ENCODE data around the gene NRCAM.

NRCAM gene

GRCh38 chr7:108114117-108114841 is 342.0 kb downstream of the NRCAM start:
- DNase-seq, result no peak

DNA sequence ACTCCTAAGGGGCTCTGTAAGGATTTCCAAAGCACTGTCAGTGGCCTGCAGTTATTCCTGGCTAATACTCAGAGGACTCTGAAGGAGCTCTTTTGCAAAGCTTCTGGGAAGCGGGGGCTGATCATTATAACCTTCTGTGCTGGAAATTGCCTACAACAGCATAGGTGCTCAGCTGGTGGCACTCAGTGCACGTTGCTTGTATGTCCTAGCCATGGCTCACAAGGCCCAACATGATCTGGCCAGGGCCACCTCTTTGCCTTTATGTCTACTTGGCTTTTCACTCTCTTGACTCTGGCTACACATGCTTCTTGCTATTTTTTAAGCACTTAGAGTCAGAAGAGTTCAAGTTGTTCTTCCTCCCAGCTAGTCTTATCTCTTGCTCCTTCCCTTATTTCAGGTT is 343.6 kb downstream of the NRCAM start:
- DNase-seq, result no peak

GRCh38 chr7:108109221-108109908 is 346.9 kb downstream of the NRCAM start:
- DNase-seq, result no peak

DNA sequence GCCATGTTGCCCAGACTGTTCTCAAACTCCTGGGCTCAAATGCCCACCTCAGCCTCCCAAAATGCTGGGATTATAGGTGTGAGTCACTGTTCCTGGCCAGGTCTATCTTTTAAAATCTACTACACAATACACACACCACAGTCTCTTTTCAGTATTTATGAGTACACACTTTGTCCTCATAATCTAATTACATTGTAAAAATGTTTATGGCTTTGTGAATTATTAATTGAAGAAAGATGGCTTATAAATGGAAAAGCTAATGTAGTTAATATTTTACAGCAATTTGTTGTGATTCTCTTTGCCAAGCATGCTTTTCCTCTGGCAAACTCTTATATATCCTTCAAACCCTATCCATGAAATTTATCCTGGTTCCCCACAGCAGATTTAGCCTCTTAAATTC is 348.1 kb downstream of the NRCAM start:
- DNase-seq, result no peak

DNA sequence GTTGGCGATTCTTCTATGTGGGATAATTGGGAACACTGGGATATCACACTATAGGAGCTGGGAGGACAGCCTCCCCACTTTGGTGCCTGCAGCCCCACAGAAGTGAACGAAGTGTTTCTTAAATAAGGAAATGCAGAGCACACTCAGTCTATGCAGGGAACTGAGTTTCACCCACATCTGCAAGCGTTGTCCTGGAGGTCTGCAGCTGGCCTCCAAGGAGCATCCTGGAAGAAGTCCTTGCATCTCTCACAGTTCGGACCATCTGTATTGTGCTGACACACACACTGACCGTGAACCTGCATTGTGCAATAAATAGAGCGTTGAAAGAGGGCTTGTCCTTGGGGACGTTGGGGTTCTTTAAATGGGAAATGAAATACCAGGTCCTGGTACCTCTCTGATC is 351.9 kb downstream of the NRCAM start:
- DNase-seq, result no peak

GRCh38 chr7:108103558-108104298 is 352.5 kb downstream of the NRCAM start:
- no peak for DNase-seq

GRCh38 chr7:108102671-108103312 is 353.4 kb downstream of the NRCAM start:
- no peak for DNase-seq

DNA sequence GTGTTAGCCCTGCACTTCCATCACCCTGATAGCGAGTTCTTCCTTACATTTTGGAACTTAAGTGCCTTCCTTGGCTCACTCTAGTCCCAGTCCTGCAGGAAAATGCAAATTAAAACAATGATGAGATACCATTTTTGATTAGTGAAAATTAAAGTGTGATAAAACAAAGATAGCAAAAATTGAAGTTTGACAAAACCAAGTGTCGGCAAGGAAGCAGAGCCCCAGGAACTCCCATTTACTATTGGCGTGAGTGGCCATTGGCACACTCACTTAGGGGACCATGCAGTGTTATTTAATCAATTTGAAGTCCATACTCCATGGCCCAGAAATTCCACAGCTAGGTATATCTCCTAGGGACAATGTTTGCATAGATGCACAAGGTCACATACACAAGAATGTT is 354.5 kb downstream of the NRCAM start:
- no peak for DNase-seq

- DNase-seq, result no peak
Observed at GRCh38 chr7:108099713-108100112, 356.5 kb downstream of the NRCAM start.

DNA sequence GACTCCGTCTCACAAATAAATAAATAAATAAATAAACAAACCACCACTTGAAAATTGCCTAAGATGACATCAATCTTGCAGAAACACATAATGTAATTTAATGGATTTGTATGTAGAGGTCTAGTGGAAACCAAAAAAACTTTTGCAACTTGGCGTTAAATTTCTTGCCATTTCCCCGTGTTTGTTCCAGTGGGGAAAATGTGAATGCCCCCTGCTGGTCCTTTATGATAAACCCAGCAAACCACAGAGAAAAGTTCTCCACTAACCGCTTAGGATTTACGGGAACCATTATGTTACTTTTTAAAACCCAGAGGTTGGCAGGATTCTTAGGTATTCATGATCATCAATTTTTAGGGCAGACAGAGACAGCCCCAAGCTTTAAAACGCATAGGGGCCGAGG is 358.5 kb downstream of the NRCAM start:
- DNase-seq, result no peak

All from activated CD8-positive, alpha-beta memory T cell treated with anti-CD3 and anti-CD28 coated beads, Interleukin-2, amount 50 U/mL, for 48 hours (primary cell).